ENCODE data around the gene PIGK.
"Not testable (repeated sequence)": the region's sequence is repeated elsewhere in the genome, so short reads cannot be mapped to it uniquely, and the experiment has no call there.

PIGK gene

GRCh38 chr1:77193951-77194350 lies 25.3 kb downstream of the PIGK start:
- DNase-seq (ENCODE audit: low read depth), result no peak

DNA sequence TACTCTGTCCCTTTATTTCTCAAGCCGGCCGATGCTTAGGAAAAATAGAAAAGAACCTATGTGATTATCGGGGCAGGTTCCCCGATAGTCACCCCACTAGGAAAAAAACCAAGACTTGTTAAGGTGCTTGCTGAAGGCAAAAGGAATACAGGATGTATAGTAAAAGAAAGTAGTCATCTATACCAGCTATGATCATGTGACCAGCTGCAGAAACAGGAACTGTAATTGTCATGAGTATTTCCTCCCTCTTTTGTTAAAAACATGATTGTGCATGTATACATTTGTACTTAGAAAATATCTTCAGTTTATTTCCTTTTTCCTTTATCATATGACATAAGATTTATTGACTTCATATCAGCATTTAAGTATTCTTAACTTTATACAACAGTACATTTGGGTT lies 30.5 kb downstream of the PIGK start:
- no peak for DNase-seq (ENCODE audit: low read depth)

- DNase-seq (ENCODE audit: low read depth), result not testable (repeated sequence)
These were observed 32.3 kb downstream of the PIGK start for GRCh38 chr1:77186907-77187306.

- DNase-seq (ENCODE audit: low read depth), result no peak
These were observed 37.1 kb downstream of the PIGK start for GRCh38 chr1:77182083-77182482.

- no peak for DNase-seq (ENCODE audit: low read depth)
These were observed 39.6 kb downstream of the PIGK start for GRCh38 chr1:77179632-77180031.

DNA sequence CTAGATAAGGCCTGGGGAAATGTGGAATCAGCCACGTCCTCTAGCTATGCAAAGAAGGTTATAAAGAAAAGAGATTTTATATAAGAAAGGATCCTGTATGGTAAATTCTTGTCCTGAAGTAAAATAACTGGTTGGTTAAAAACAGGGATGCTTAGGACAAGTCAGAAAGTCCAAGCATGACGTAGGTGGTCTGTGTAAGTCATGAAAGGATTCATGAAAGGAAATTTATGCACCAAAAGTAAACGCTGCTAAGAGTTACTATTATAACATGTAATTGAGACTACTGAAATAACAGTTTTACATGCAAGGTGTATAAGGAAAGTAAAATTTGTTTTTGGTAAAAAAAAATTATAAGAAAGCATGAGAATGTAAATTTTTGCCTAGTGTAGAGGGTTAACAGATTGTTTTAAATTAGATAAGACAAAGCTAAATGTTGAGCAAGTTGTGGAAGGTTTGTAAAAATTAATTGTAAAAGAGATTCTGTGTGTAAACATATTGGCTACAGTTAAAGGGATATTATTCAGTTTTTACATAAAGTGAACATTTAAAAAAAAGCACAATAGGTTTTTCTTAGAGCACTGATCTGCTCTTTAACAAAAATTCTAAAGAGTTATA lies 43.9 kb downstream of the PIGK start:
- no peak for DNase-seq (ENCODE audit: low read depth)

GRCh38 chr1:77170687-77171086 lies 48.5 kb downstream of the PIGK start:
- DNase-seq (ENCODE audit: low read depth), result no peak

GRCh38 chr1:77168358-77168757 lies 50.9 kb downstream of the PIGK start:
- DNase-seq (ENCODE audit: low read depth), result no peak

- no peak for DNase-seq (ENCODE audit: low read depth)
These were observed 54.7 kb downstream of the PIGK start for GRCh38 chr1:77164434-77164944.

GRCh38 chr1:77159706-77160105 lies 59.5 kb downstream of the PIGK start:
- DNase-seq (ENCODE audit: low read depth), result not testable (repeated sequence)

GRCh38 chr1:77156214-77156613 lies 63.0 kb downstream of the PIGK start:
- no peak for DNase-seq (ENCODE audit: low read depth)

- no peak for DNase-seq (ENCODE audit: low read depth)
These were observed 73.0 kb downstream of the PIGK start for GRCh38 chr1:77146270-77146669.

- no peak for DNase-seq (ENCODE audit: low read depth)
These were observed 75.6 kb downstream of the PIGK start for GRCh38 chr1:77143529-77144121.

DNA sequence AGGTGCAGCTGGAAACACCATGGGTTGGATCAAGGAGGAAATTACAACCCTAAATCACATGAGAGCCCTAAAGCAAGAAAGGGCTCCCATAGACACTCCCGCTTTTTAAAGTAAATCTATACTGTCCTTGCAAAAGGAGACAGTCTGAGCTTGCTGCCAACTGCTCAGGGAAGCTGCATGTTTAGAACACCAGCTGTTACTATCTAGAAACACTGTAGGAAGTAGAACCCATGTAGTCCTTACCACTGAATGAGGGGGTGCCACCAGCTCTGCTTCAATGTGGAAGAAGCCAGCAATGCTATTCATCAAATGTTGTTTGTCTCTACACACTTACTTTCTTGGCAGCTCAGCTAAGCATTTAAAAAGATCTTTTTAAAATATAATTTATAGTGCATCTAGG lies 79.8 kb downstream of the PIGK start:
- DNase-seq (ENCODE audit: low read depth), result no peak

GRCh38 chr1:77134359-77134758 lies 84.9 kb downstream of the PIGK start:
- DNase-seq (ENCODE audit: low read depth), result no peak

- no peak for DNase-seq (ENCODE audit: low read depth)
These were observed 85.4 kb downstream of the PIGK start for GRCh38 chr1:77133731-77134358.

- DNase-seq (ENCODE audit: low read depth), result no peak
These were observed 92.9 kb downstream of the PIGK start for GRCh38 chr1:77126307-77126706.

GRCh38 chr1:77121503-77121902 lies 97.7 kb downstream of the PIGK start:
- DNase-seq (ENCODE audit: low read depth), result no peak

DNA sequence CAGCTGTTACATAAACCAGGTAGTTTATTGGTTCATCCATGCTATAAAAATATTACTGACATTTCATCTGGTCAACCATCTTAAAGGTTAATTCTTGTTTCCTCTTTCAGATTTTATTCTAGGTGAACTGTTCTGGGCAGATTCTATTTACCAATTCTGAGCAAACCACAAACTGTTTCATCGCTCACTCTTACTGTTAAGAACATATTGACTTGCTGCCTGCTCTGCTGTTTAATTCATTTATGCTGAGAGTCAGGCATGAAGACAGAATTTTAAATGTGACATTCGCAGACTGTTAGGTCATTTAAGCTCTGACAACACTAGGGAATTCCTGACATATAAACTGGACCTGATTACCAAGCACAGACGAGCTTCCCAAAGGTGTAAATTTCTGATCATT lies 98.3 kb downstream of the PIGK start:
- DNase-seq (ENCODE audit: low read depth), result no peak

GRCh38 chr1:77118712-77119111 lies 100.5 kb downstream of the PIGK start:
- no peak for DNase-seq (ENCODE audit: low read depth)

DNA sequence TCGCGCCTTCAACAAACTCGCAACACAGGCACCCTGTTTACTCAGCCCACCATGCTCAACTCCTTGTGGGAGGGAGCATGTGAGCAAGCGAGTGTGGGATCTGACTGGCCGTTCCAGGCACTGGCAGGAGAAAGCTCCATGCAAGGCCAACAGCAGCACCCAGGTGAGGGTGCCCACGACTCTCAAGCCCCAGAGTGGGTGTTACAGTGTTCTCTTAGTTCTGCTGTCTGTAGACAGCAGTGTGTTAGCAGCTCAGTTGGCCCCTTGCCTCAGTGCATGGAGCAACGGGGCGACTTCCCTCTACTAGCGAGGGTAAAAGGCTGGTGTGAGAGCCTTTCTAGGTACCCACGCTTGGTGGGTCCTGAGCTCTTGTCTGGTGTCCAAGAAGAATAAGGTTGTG lies 114.6 kb downstream of the PIGK start:
- DNase-seq (ENCODE audit: low read depth), result no peak

DNA sequence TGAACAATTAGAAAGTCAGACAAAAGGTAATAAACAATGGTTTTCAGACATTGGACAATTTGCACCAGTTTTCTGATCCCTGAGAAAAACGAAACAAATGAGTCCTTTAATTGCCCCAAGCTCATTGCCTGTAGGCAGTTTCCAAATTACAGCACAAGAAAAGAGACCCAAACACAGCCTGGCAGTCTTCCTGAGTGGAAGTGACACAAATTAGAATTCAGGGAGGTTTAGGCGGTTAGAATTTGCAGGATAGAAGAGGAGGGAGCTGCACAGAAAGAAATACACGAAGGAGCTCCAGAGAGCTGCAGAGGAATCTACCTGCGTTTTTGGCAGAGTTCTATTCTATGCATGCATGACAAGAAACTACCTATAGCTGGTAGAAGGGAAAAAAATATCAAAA lies 115.7 kb downstream of the PIGK start:
- DNase-seq (ENCODE audit: low read depth), result no peak

DNA sequence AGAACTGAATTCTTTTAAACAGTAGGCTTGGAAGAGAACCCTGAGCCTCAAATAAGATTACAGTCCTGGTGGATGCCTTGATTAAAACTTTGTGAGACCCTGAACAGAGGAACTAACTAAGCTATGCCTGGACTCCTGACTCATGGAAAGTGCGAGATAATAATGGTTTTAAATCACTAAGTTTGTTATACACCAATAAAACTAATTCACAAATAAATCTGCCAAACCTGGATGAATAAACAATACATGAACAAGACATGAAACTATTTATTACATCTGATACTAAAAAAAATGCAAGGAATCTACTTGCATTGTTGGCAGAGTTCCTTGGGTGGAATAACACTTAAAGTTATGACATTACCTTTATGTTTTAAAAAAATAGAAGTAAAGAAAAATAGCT lies 118.4 kb downstream of the PIGK start:
- DNase-seq (ENCODE audit: low read depth), result no peak
